Loucy (cell line): Measurements from ENCODE around the gene IL15RA.

Experiments
- H2AFZ ChIP-seq: fragments of 200-600 bp; sonication (generic); 2 replicates; pipeline ENCODE4 v1.6.0; 2016; ENCODE audit warnings: antibody characterized with exemption, mild to moderate bottlenecking, low read length, moderate library complexity
- H3F3A ChIP-seq: fragments of 200-600 bp; 2 replicates; pipeline ENCODE4 v1.6.0; 2016; ENCODE audit warnings: antibody characterized with exemption, low read depth, mild to moderate bottlenecking
- H3K27me3 ChIP-seq: fragments of 200-600 bp; sonication (generic); 2 replicates; pipeline ENCODE4 v1.6.1; 2014; ENCODE audit warnings: low read length, mild to moderate bottlenecking; ENCODE audit not compliant: insufficient read depth, poor library complexity, severe bottlenecking
- H3K36me3 ChIP-seq: fragments of 200-600 bp; sonication (generic); 2 replicates; pipeline ENCODE4 v1.6.1; 2016; ENCODE audit warnings: low read length; ENCODE audit not compliant: insufficient read depth
- H3K4me1 ChIP-seq: fragments of 200-600 bp; sonication (generic); 2 replicates; pipeline ENCODE4 v1.5.1; 2014; ENCODE audit warnings: low read length, mild to moderate bottlenecking; ENCODE audit not compliant: insufficient read depth, poor library complexity, severe bottlenecking
- H3K4me2 ChIP-seq: fragments of 200-600 bp; sonication (generic); 2 replicates; pipeline ENCODE4 v1.6.0; 2014; ENCODE audit warnings: antibody characterized with exemption, low read length, low read depth, mild to moderate bottlenecking; ENCODE audit not compliant: poor library complexity, severe bottlenecking
- H3K4me3 ChIP-seq: fragments of 200-600 bp; sonication (generic); 2 replicates; pipeline ENCODE4 v1.5.1; 2014; ENCODE audit warnings: low read length, mild to moderate bottlenecking, mixed read lengths; ENCODE audit not compliant: poor library complexity, severe bottlenecking
- H3K79me2 ChIP-seq: fragments of 200-600 bp; sonication (generic); 2 replicates; pipeline ENCODE4 v1.6.1; 2014; ENCODE audit warnings: low read length; ENCODE audit not compliant: insufficient read depth
- H3K9ac ChIP-seq: fragments of 200-600 bp; sonication (generic); 2 replicates; pipeline ENCODE4 v1.6.0; 2014; ENCODE audit warnings: mild to moderate bottlenecking, low read depth, low read length, moderate library complexity; ENCODE audit not compliant: poor library complexity, severe bottlenecking
- H3K9me2 ChIP-seq: fragments of 200-600 bp; sonication (generic); replicated peaks from 2 replicates; pipeline ENCODE4 v1.6.1; 2016; ENCODE audit warnings: low read depth, low read length, mixed read lengths
- H3K9me3 ChIP-seq: fragments of 200-600 bp; sonication (generic); 2 replicates; pipeline ENCODE4 v1.6.1; 2014; ENCODE audit warnings: mild to moderate bottlenecking, antibody characterized with exemption, low read length, low read depth; ENCODE audit not compliant: insufficient read depth
- H4K20me1 ChIP-seq: fragments of 200-600 bp; sonication (generic); 2 replicates; pipeline ENCODE4 v1.6.0; 2014; ENCODE audit warnings: antibody characterized with exemption, low read length, mild to moderate bottlenecking; ENCODE audit not compliant: insufficient read depth, poor library complexity, severe bottlenecking
- CTCF ChIP-seq: fragments of 200-600 bp; sonication (generic); conservative IDR thresholded peaks from 2 replicates; pipeline ENCODE4 v1.5.1; 2014; ENCODE audit warnings: mild to moderate bottlenecking, antibody characterized with exemption, low read length
- EZH2phosphoT487 ChIP-seq: fragments of 200-600 bp; IDR thresholded peaks from 2 replicates; pipeline ENCODE4 v1.6.1; 2018; ENCODE audit warnings: antibody characterized with exemption, mild to moderate bottlenecking, moderate library complexity, borderline replicate concordance

IL15RA gene

GRCh38 chr10:5983774-5984173 lies 6.4 kb upstream of the IL15RA start:
- H3K27me3 ChIP-seq: no peaks in the 10 kb centered on the region
- no peak overlapping the region for H3K4me2 ChIP-seq
- H2AFZ ChIP-seq: no peak overlapping the region
- H3K4me1 ChIP-seq: peaks cover 8% of the 10 kb centered on the region
- no peak overlapping the region for H3K4me3 ChIP-seq
- no peak overlapping the region for H3K9ac ChIP-seq
- no peaks in the 10 kb centered on the region for H4K20me1 ChIP-seq
- TF ChIP-seq CTCF (no peak), EZH2phosphoT487 (no peak)
- H3K9me3 ChIP-seq: no peaks in the 10 kb centered on the region
- H3K36me3 ChIP-seq: no peaks in the 10 kb centered on the region
- no peaks in the 10 kb centered on the region for H3K9me2 ChIP-seq
- H3K79me2 ChIP-seq: no peaks in the 10 kb centered on the region
- no peaks in the 10 kb centered on the region for H3F3A ChIP-seq

- no peaks in the 10 kb centered on the region for H3K79me2 ChIP-seq
- no peaks in the 10 kb centered on the region for H3K9me2 ChIP-seq
- H3K4me1 ChIP-seq: peaks cover 7% of the 10 kb centered on the region
- H3K4me3 ChIP-seq: no peak overlapping the region
- H3K9me3 ChIP-seq: no peaks in the 10 kb centered on the region
- H3K27me3 ChIP-seq: no peaks in the 10 kb centered on the region
- H4K20me1 ChIP-seq: no peaks in the 10 kb centered on the region
- no peaks in the 10 kb centered on the region for H3F3A ChIP-seq
- no peaks in the 10 kb centered on the region for H3K36me3 ChIP-seq
- H2AFZ ChIP-seq: no peak overlapping the region
- no peak overlapping the region for H3K9ac ChIP-seq
- TF ChIP-seq CTCF (no peak), EZH2phosphoT487 (no peak)
- no peak overlapping the region for H3K4me2 ChIP-seq
Observed at GRCh38 chr10:5981529-5981928, 4.2 kb upstream of the IL15RA start.

- Histone ChIP-seq H3K4me2 (peak overlapping the region; percentile 82), H3K9me2 (no peaks in the 10 kb centered on the region), H3K9ac (peak overlapping the region; percentile 68), H3K36me3 (no peaks in the 10 kb centered on the region), H3K9me3 (no peaks in the 10 kb centered on the region), H2AFZ (peak overlapping the region; percentile 98), H3K4me1 (peaks cover 14% of the 10 kb centered on the region), H3F3A (no peaks in the 10 kb centered on the region), H3K4me3 (peak overlapping the region; percentile 97), H3K27me3 (no peaks in the 10 kb centered on the region), H4K20me1 (no peaks in the 10 kb centered on the region), H3K79me2 (no peaks in the 10 kb centered on the region)
- no peak for TF ChIP-seq CTCF
- TF ChIP-seq EZH2phosphoT487: no peak
Observed at GRCh38 chr10:5978230-5978489, 817 bp upstream of the IL15RA start.
